Left kidney (tissue), 2 donors: ENCODE data around the gene ACSBG1. TPM values are rescaled to one million over a fixed set of nuclear protein-coding genes. Genes with fewer than 3 reads are reported as not detected.
"Not testable (repeated sequence)": the region's sequence is repeated elsewhere in the genome, so short reads cannot be mapped to it uniquely, and the experiment has no call there.

ENCODE experiments used
- DNase-seq: peaks from one replicate; pipeline ENCODE4 v3.0.0-alpha.2; 2013
- polyA plus RNA-seq: library from polyadenylated mRNA; unstranded; fragments of 120-200 nt; gene quantifications from one replicate; pipeline ENCODE4 v1.2.1, GENCODE V29; 2013; ENCODE audit not compliant: insufficient read length

Gene ACSBG1
- polyA plus RNA-seq, 1 donor, result 1.4 TPM

DNA sequence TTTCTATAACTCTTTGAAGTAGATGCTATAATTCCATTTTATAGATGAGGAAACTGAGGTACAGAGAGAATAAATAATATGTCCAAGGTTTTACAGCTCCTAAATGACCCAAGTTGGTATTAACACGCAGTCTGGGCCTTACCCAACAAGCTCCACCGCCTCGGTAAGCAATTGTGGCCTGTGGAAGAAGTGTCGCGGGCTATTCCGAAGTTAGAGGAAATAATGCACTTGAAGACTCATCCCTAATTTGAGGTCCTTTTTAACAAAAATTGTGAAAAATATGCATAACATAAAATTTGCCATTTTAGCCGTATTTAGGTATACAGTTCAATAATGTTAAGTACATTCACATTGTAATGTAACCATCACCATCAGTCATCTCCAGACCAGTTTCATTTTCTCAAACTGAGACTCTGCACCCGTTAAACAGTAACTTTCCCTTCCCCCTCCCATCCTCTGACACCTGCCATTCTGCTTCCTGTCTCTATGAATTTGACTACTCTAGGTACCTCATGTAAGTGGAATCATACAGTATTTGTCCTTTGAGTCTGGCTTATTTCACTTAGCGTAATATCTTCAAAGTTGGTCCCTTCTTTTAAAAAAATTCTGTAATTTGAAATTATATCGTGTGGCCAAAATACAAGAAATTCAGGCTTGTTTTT is 67.0 kb downstream of the ACSBG1 start:
- DNase-seq, result no peak

DNA sequence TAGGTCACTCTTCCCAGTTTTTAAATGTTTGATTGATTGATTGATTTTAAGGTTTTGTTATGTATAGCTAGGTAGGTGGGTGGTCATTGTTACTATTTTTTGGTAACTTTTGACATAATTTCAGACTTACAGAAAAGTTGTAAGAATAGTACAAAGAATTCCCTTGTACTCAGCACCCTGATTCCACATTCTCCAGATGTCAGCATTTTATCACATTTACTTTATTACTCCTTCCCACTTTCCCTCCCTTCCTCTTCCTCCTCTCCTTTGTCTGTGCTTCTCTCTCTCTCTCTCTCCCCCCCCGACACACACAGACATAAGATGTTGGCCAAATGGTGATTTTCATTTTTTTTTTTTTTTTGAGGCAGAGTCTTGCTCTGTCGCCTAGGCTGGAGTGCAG is 70.4 kb downstream of the ACSBG1 start:
- no peak for DNase-seq

DNA sequence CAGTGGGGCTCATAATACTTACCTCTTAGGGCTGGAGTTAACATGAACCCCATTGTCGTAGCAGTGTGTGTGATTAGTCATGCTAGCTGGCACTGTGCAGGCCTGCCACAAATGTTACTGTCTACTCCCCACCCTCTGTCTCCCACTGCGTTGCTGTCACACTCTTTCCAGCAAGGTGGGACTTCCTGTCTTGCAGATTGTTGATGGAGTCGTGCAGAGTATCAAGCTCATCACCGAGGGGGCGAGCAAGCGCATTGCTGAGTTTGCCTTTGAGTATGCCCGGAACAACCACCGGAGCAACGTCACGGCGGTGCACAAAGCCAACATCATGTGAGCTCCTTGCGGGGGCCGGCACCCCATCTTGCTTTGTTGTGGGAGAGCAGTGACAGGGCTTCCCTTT is 72.3 kb downstream of the ACSBG1 start:
- no peak for DNase-seq

DNA sequence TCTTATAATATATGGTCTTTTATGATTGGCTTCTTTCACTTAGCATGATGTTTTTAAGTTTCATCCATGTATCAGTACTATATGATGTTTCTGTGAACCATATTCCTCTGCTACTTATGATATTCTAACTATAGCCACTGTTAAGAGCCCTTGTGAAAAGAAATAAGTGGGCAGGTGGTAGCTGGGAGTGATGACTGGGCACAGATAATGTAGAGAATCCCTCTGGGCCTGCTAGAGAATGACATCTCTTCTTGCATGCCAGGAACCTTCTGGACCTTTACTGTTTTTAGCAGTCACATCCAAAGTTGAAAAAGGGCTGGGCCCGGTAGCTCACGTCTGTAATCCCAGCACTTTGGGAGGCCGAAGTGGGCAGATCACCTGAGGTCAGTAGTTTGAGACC is 75.0 kb downstream of the ACSBG1 start:
- DNase-seq, result no peak

DNA sequence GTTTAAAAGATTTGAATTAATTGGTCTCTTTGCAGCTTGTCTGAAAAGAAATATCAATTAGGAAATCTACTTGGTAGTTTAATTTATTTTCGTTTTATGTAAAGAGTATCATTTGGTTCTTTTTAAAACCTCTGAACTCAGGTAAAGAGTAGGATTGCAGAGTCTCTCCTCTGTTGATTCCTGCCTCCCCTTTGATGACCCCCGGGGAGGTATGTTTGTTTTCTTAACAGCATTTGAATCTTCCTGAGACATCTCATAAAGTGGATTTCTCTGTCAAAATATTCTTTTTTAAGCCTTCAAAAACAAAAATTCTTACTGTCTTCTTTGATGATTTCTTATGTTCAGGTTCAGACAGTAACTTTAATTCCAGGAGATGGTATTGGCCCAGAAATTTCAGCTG is 77.2 kb downstream of the ACSBG1 start:
- DNase-seq, result no peak

DNA sequence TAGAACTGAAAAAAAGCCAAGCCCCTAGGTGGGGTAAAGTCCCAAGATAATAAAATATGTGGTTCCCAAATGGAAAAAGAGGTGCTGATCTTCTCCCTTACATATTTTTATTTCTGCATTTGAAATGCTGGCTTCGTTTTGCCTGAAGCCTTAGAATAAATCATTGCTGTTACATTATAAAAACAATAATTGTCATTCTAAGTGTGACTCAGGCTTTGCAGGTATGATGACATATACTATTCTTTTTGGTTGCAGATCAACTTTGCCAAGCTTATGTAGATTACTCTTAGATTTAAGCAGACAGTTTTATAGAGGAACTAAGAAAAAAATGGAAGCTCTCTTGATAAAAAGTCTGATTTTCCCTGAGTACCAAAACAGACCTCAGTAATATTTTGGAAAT is 77.7 kb downstream of the ACSBG1 start:
- no peak for DNase-seq

DNA sequence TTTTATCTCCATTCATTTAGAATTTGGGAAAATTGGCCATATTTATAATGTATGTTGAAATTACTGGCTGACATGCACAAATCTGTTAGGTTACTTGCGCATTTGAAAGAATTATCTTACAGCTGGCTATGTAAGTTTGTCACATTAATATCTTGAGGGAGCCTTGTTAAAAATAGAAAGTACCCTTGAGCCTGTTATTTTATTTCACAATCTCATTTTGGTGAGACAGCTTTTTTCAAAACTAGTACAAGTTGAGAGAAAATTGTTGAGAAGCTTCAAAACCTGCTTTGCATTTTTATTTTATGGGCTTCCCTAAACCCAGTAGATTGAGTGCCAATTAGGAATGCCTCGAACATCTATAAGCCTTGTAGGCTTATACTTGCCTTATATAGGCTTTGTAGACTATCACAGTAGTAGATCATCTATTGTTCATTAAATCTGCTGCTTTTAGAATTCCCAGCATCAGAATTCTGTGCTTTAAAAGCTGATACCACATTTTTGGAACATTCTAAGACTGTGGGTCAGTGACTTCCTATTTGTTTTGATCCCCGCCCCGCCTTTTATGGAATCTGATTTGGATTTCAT is 78.9 kb downstream of the ACSBG1 start:
- no peak for DNase-seq

DNA sequence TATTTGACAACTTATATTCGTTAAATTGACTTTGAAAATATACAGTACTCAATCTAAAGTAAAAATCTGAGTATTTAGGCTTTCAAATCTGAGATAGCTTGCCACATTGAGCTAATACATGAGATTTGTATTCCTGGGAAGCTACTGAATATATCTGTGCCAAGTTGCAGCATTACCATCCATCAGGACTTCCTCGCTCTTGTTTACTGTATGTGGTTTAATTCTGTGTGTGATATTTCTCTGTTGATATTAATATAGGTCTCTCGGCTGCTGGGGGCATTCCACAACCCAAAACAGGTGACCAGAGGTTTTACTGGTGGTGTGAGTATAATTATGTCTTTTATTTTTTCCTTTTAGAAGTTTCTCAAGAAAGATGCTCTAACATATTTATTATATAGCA is 79.4 kb downstream of the ACSBG1 start:
- no peak for DNase-seq

DNA sequence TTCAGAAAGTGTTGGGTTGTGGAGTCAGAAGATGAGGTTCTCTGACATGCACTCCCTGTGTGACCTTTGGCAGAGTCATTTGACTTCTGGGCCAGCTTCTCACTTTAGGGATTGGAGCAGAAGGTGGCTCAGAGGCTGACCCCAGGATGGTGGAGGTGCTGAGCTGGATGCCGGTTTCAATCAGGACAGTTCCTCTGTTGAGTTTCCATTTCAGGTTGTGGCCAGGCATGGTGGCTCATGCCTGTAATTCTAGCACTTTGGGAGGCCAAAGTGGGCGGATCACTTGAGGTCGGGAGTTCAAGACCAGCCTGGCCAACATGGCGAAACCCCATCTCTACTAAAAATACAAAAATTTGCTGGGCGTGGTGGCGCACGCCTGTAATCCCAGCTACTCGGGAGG is 83.3 kb downstream of the ACSBG1 start:
- DNase-seq, result not testable (repeated sequence)

DNA sequence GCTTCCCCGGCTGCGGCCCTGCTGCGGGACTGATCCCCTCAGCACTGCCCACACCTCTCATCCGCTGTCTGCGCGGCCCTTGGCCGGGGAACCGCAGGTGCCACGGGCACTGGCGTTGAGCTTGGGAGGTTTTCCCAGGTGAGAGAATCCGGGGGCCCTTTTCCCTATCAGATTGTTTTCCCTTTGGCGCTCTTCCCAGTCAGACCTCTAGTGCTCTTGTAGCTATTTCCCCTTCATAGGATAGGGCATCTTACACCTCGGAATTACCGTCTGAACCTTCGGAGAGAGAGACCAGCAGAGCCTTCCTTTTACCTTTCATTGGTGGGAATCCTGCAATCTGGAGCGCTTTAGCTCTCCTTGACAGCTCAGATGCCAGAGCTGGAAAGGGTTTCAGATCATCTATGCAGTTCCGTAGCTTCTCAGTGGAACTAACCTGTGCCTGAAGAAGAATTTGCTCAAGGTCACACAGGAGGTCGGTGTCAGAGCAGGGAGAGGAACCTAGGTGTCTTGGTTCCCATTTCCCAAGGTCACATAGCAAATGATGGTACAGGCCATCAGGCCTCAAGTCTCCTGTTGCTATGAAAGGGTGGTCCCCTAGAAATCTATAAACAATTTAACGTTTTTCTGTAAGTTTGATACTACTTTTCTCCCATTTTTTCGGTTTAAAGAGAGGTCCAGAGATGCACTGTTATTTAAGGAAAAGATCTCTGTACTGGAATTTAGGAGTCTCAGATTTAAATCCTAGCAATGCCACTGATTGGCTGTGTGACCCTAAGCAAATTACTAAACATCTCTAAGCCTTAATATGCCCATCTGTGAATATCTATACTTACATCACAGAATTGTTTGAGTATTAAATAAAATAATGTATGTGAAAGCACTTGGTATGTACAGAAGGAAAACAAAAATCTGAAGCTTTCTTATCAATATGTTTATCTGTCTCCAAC is 84.3 kb downstream of the ACSBG1 start:
- DNase-seq, result no peak

DNA sequence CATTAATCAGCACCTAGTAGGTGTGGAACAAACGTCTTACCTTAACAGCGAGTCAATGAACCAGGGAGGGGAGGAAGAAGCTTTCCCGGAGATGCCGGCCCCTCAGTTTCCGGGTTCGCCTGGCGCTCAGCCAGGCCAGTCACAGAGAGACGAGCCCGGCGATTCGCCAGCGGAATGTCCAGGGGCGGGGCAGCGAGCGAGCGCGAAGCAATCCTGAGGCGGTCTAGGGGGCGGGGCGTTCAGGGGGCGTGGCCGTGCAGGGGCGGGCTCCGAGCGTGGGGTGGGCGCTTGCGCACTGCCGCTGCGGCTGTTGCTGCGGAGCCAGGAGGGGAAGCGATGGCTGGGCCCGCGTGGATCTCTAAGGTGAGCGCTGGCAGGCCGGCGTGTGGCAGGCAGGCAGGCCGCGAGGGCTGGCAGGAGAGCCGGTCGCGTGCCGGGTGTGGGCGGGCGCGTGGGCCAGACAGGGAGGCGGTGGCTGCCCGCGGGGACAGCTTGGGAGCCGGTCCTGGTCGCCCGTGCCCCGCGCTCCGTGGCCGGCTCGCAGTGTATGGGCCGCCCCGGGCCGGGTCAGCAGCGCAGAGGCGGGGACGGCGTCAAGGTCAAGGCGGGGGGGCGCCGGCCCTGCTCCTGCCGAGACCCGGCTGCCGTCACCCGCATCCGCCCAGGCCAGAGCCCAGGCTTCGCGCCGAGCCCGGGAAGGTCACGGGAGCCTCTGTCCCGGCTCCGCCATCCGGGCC is 85.1 kb downstream of the ACSBG1 start, which contains the start of gene IDH3A:
TSS of gene IDH3A (plus strand) at position 295 of the 737 bp plus-strand sequence. CDS start at position 337, 42 bp downstream.
- DNase-seq, result peak; percentile 98

DNA sequence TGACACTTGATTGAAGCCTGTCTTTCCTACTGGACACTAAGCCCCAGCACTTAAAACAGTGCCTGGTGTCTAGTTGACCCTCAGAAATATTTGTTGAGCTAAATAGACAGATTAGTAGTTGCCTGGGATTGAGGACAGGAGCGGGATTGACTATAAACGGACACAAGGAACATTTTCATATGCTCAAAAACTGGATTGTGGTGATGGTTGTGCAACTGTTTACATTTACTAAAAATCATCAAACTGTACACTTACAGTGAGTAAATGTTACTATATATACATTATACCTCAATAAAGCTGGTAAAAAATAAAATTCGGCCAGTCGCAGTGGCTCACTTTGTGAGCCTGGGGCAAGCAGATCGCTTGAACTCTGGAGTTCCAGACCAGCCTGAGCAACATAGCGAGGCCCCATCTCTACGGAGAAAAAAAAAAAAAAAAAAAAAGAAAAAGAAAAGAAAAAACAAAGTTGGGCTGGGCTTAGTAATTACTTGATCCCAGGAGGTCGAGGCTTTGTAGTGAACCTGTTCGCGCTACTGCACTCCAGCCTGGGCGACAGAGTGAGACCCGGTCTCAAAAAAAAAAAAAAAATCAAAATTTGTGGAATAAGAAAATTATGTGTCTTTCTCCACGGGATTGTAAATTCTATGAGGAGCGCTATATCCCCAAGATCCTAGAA is 85.8 kb downstream of the ACSBG1 start:
- no peak for DNase-seq

DNA sequence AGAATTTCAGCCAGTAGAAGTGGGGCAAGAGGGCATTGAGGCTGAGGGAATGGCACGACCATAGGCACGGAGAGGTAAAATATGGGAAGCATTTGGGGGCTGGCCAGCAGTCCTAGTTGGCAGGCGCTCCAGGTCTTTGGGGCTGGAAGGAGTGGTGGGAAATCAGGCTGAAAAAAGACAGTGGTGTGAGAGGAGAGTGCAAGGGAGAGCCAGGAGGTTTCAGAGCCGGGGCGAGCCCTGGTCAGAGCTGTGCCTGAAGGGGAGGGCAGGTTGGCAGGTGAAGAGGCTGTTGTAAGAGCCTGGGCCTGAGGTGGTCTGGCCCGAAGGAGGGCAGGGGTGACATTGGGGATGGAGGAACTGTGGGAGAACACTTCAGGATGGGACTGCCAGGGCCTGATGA is 86.8 kb downstream of the ACSBG1 start:
- no peak for DNase-seq

DNA sequence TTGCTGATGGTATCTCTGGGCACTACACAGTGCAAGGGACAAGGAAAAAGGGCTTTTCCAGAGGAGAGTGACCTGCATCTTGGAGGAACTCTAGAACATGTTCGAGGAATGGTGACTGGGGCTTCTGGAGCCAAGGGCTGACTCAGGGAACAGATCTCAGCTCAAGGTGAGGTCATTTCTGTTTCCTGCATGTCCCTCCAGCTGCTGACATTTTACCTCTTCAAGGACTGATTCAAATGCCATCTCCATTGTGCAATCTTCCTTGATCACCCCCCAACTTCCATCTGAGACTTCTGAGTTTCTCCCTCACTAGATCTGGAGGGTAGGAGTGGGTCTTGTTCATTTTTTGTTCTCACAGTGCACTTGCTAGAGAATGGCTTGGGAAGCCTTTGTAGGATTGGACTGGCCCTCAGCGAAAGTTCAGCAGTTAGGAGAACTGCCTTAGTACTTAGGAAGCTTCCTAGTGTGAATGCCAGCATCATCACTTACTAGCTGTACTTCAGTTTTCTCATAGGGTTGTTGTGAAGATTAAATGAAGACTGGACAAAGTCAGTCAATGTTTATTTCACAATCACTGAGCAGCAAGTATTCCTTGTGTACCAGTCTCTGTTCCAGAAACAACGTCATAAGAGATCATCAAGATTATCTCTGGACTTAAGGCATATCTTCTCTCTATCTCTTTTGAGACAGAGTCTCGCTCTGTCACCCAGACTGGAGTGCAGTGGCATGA is 87.8 kb downstream of the ACSBG1 start:
- no peak for DNase-seq

DNA sequence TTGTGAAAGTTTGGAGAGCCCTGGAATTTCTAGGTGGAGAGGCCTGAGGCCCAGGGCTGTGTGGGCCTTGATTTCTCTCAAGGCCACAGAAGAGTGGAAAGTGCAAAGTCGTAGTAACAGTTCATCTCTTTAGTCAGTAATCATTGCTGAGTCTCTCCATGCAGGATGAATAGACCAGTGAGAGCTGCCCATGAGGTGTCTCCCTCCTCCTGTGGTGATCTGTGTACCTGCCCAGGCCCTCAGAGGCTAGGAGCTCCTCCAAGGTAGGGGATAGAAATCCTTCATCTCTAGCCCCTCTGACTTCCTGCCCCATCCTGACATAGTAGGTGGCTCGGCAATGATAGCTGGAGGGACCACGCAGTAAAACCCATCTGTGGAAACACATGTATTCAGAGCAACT is 92.0 kb downstream of the ACSBG1 start:
- DNase-seq, result no peak

DNA sequence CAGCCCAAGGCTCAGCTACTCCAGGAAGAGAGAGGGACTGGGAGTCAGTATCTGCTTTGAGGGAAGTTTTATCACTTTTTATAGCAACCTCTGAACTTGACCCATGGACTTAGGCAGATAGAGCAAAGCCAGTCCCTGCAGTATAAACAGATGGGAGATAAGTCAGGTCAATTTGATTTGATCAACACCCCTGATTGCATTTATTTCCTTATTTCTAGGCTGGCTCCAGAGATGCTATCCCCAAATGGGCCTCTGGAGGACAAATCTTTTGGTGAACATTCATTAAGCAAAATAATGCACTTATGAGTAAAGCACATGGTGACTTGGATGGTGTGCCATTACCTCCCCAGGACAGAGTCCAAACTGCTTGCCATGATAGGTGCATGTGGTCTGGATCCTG is 94.1 kb downstream of the ACSBG1 start:
- DNase-seq, result no peak

DNA sequence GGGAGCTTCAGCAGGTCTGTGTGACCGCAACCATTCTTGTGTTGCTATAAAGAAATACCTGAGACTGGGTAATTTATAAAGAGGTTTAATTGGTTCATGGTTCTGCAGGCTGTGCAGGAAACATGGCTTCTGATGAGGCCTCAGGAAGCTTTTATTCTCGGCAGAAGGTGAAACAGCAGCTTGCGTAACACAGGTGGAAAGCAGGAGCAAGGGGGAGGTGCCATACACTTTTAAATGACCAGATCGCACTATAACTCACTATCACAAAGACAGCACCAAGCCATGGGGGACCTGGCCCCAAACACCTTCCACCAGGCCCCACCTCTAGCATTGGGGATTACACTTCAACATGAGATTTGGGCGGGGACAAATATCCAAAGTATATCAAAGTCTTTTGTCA is 94.8 kb downstream of the ACSBG1 start:
- no peak for DNase-seq

DNA sequence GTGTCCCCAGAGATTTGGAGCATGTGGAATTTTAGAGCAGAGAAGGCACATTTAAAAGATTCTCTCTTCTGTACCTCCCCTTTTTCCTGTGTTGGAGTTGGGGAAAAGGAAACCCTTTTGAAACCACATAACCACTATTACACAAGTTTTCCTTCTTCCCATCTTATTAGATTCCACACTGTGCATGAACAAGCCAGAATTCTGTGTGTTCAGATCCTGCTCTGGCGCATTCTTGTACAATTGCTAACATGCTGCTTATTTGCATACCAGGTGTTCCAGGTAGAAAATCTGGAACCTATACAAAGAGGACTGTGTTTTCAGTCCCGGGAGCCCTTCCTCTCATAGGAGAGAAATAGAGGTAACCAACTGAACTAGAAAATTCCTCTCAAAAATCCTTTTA is 100.6 kb downstream of the ACSBG1 start:
- no peak for DNase-seq

DNA sequence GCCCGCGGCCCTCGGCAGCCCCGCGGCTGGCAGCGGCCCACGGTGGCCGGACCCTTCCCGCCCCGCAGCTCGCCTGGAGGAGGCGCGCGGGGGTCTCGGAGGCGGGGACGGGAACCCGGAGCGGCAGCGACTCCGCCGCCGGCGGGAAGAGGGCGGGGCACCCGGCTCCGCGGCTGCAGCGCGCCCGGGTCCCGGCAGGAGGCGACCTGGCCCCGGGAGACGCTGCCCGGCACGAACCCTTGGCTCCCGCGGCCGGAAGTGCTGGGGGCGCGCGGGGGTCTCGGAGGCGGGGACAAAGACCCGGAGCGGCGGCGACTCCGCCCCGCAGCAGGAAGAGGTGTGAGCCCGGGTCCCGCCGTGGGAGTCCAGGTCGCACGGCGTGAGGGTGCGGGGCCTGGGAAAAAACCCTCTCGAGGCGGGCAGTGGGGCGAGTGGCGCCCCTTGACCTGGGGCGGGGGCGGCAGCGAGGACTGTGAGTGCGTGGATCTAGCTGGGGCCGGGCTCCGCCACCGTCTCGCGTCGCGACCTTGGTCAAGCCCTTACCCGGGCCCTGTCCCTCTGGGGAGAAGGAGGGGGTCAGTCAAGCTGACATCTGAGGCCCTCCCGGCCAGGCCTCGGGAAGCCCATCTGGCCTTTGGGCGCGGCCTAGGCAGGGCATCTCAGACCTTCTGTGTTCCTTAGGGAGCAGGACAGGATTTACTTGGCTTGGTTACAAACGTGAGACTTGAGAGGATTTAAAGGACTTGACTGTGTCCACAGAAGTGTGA is 102.9 kb downstream of the ACSBG1 start, which contains the start of gene CIB2:
TSS of gene CIB2 (minus strand) at position 151 of the 767 bp plus-strand sequence. CDS start 230 bp downstream, outside the sequence.
- peak; percentile 84 for DNase-seq
